H1 (cell line): ENCODE results near the gene UNC5B. TPM values are rescaled to one million over a fixed set of nuclear protein-coding genes. Genes with fewer than 3 reads are reported as not detected.

ENCODE experiments used
- CTCF ChIA-PET: fragments of 300-600 bp; sonication (Branson Sonifier 250); formaldehyde crosslinking; loops from one replicate; lab custom pipeline; 2021; ENCODE audit not compliant: partially characterized antibody; lab: Charles Lee
- POLR2A ChIA-PET: fragments of 300-600 bp; sonication (Branson Sonifier 250); formaldehyde crosslinking; loops from one replicate; lab custom pipeline; 2021; ENCODE audit warnings: inconsistent platforms; ENCODE audit not compliant: partially characterized antibody; lab: Charles Lee
- DNase-seq, 2 experiments: peaks; one replicate each; pipeline versions ENCODE4 v3.0.0 to v3.0.0-alpha.2; 2010 to 2022; ENCODE audit warnings: low spot score in 2 of 2, low read depth in 1 of 2, mixed read lengths in 1 of 2
- FAIRE-seq: peaks from 2 replicates; lab custom pipeline; 2011; peaks lifted over from hg19 to GRCh38; lab: Jason Lieb, UNC
- H2AFZ ChIP-seq: 2 replicates; pipeline ENCODE4 v1.8.1; 2012; ENCODE audit warnings: low read length, inconsistent platforms
- H2AK5ac ChIP-seq: 2 replicates; pipeline ENCODE4 v1.6.1; 2013; ENCODE audit warnings: low read depth, low read length
- H2BK120ac ChIP-seq: replicated peaks from 2 replicates; pipeline ENCODE3; 2013; ENCODE audit warnings: low read depth, low read length, inconsistent platforms
- H2BK12ac ChIP-seq: 2 replicates; pipeline ENCODE4 v1.6.1; 2013; ENCODE audit warnings: low read depth, low read length
- H2BK15ac ChIP-seq: 2 replicates; pipeline ENCODE4 v1.6.1; 2013; ENCODE audit warnings: low read length
- H2BK20ac ChIP-seq: 2 replicates; pipeline ENCODE4 v1.6.1; 2013; ENCODE audit warnings: low read length
- H2BK5ac ChIP-seq: 2 replicates; pipeline ENCODE4 v1.6.1; 2013; ENCODE audit warnings: low read depth, low read length
- H3K14ac ChIP-seq: 2 replicates; pipeline ENCODE4 v1.6.1; 2013; ENCODE audit warnings: inconsistent platforms; ENCODE audit not compliant: insufficient read length
- H3K18ac ChIP-seq: 2 replicates; pipeline ENCODE4 v1.6.1; 2013; ENCODE audit warnings: low read length; ENCODE audit errors: extremely low read depth
- H3K23ac ChIP-seq: 2 replicates; pipeline ENCODE4 v1.6.1; 2013; ENCODE audit warnings: inconsistent platforms; ENCODE audit not compliant: insufficient read length
- H3K23me2 ChIP-seq: 2 replicates; pipeline ENCODE4 v1.6.1; 2013; ENCODE audit warnings: low read depth, low read length
- H3K27ac ChIP-seq: 2 replicates; pipeline ENCODE4 v1.6.1; 2011; ENCODE audit warnings: low read depth, low read length, inconsistent platforms
- H3K27me3 ChIP-seq, 4 experiments: replicated peaks in 1 of 4; 1 replicate in 1 of 4; 2 replicates in 3 of 4; pipeline versions ENCODE4 v1.6.1 to v1.8.1; 2011 to 2013; ENCODE audit warnings: low read length in 3 of 4, mild to moderate bottlenecking in 3 of 4, inconsistent platforms in 2 of 4, mixed read lengths in 2 of 4, moderate library complexity in 1 of 4; ENCODE audit not compliant: control insufficient read depth in 3 of 4, insufficient read depth in 3 of 4; ENCODE audit errors: extremely low read depth in 1 of 4
- H3K36me3 ChIP-seq, 4 experiments: 2 replicates each; pipeline versions ENCODE4 v1.6.1 to v1.8.1; 2011 to 2013; ENCODE audit warnings: mild to moderate bottlenecking in 4 of 4, low read length in 3 of 4, moderate library complexity in 2 of 4, control low read depth in 1 of 4, inconsistent platforms in 1 of 4; ENCODE audit not compliant: insufficient read depth in 4 of 4, control insufficient read depth in 2 of 4
- H3K4ac ChIP-seq: replicated peaks from 2 replicates; pipeline ENCODE3; 2013; ENCODE audit warnings: low read length, low read depth, mixed read lengths, inconsistent platforms; ENCODE audit not compliant: insufficient read length
- H3K4me1 ChIP-seq, 4 experiments: replicated peaks in 1 of 4; 1 replicate in 1 of 4; 2 replicates in 3 of 4; pipeline versions ENCODE4 v1.6.1 to v1.8.1; 2011 to 2013; ENCODE audit warnings: low read length in 3 of 4, inconsistent platforms in 2 of 4, mixed read lengths in 1 of 4; ENCODE audit not compliant: insufficient read depth in 4 of 4, control insufficient read depth in 3 of 4
- H3K4me2 ChIP-seq, 2 experiments: 2 replicates each; pipeline versions ENCODE4 v1.6.1 to v1.8.1; 2011 to 2013; ENCODE audit warnings: low read depth in 2 of 2, low read length in 2 of 2, control low read depth in 1 of 2, inconsistent platforms in 1 of 2, mild to moderate bottlenecking in 1 of 2; ENCODE audit not compliant: insufficient read depth in 1 of 2
- H3K4me3 ChIP-seq, 4 experiments: fragments of 200-600, 300-600 bp in 1 of 4; sonication (generic), shearing (Covaris generic), sonication (Bioruptor Twin) in 1 of 4; 2 replicates each; pipeline versions ENCODE4 v1.5.1 to v1.8.1; 2011 to 2016; ENCODE audit warnings: low read length in 4 of 4, low read depth in 3 of 4, control low read depth in 2 of 4, inconsistent platforms in 2 of 4, mild to moderate bottlenecking in 2 of 4, mixed read lengths in 1 of 4, moderate library complexity in 1 of 4; ENCODE audit not compliant: insufficient read depth in 2 of 4; ENCODE audit errors: extremely low read depth in 1 of 4
- H3K56ac ChIP-seq: replicated peaks from 2 replicates; pipeline ENCODE3; 2013; ENCODE audit warnings: low read depth, mild to moderate bottlenecking, mixed read lengths, low read length, inconsistent platforms; ENCODE audit not compliant: insufficient read length
- H3K79me1 ChIP-seq: 2 replicates; pipeline ENCODE4 v1.6.1; 2013; ENCODE audit warnings: low read depth, low read length, control low read depth
- H3K79me2 ChIP-seq, 2 experiments: 2 replicates each; pipeline versions ENCODE4 v1.6.1 to v1.8.1; 2012 to 2013; ENCODE audit warnings: low read length in 2 of 2, mild to moderate bottlenecking in 2 of 2, inconsistent platforms in 1 of 2; ENCODE audit not compliant: insufficient read depth in 2 of 2, control insufficient read depth in 1 of 2
- H3K9ac ChIP-seq, 4 experiments: replicated peaks in 1 of 4; 1 replicate in 1 of 4; 2 replicates in 3 of 4; pipeline versions ENCODE4 v1.6.1 to v1.8.1; 2011 to 2013; ENCODE audit warnings: low read depth in 3 of 4, low read length in 3 of 4, control low read depth in 2 of 4, mild to moderate bottlenecking in 2 of 4, moderate library complexity in 2 of 4, inconsistent platforms in 1 of 4; ENCODE audit errors: extremely low read depth in 1 of 4
- H3K9me3 ChIP-seq, 2 experiments: 2 replicates each; pipeline versions ENCODE4 v1.6.1 to v1.8.1; 2012 to 2013; ENCODE audit warnings: mild to moderate bottlenecking in 2 of 2, moderate library complexity in 2 of 2, control low read depth in 1 of 2, inconsistent platforms in 1 of 2, low read depth in 1 of 2, low read length in 1 of 2, mixed read lengths in 1 of 2; ENCODE audit not compliant: insufficient read depth in 2 of 2
- H4K20me1 ChIP-seq, 2 experiments: replicated peaks in 1 of 2; 2 replicates each; pipeline versions ENCODE3 to v1.8.1; 2011 to 2013; ENCODE audit warnings: inconsistent platforms in 2 of 2, low read length in 2 of 2, mild to moderate bottlenecking in 1 of 2; ENCODE audit not compliant: insufficient read depth in 2 of 2, control insufficient read depth in 1 of 2
- H4K5ac ChIP-seq: 2 replicates; pipeline ENCODE4 v1.6.1; 2013; ENCODE audit warnings: low read length, low read depth, mixed read lengths, inconsistent platforms; ENCODE audit not compliant: insufficient read length
- H4K8ac ChIP-seq: 2 replicates; pipeline ENCODE4 v1.8.0; 2013; ENCODE audit warnings: mild to moderate bottlenecking, moderate library complexity, low read length, inconsistent platforms; ENCODE audit not compliant: insufficient read depth; ENCODE audit errors: extremely low read depth
- H4K91ac ChIP-seq: replicated peaks from 2 replicates; pipeline ENCODE3; 2013; ENCODE audit warnings: low read length, mixed read lengths, inconsistent platforms; ENCODE audit not compliant: insufficient read length
- RXRA ChIP-seq: IDR thresholded peaks from 2 replicates; pipeline ENCODE4 v1.6.1; 2011; ENCODE audit warnings: low read depth, mild to moderate bottlenecking, low read length, moderate library complexity; ENCODE audit not compliant: insufficient read depth
- SRF ChIP-seq: IDR thresholded peaks from 2 replicates; pipeline ENCODE4 v1.6.1; 2011; ENCODE audit warnings: mild to moderate bottlenecking, low read depth, low read length, moderate library complexity
- WGBS, 2 experiments: shearing (Covaris generic) in 1 of 2; methylation state at CpG; one replicate each; pipeline versions ENCODE4 v1.1.6 to v1.1.7; 2013 to 2015; ENCODE audit warnings: low lambda C conversion rate in 2 of 2, mixed read lengths in 2 of 2, inconsistent platforms in 1 of 2, low coverage in 1 of 2, missing lambda C conversion rate in 1 of 2; ENCODE audit not compliant: insufficient replicate concordance in 2 of 2, insufficient coverage in 1 of 2, insufficient read length in 1 of 2; ENCODE audit errors: extremely low coverage in 1 of 2, missing lambda C conversion rate in 1 of 2; 5-methylcytosine and 5-hydroxymethylcytosine counted together
- polyA plus RNA-seq, 7 experiments: library from polyadenylated mRNA; depleted of rRNA in 3 of 7; stranded (reverse) in 5 of 7; unstranded in 2 of 7; fragments of >200 nt in 5 of 7; fragments of 200-250 nt in 2 of 7; gene quantifications; 1 replicate in 5 of 7; 2 replicates in 1 of 7; 4 replicates in 1 of 7; pipeline versions ENCODE4 v1.2.1 to v1.2.3, GENCODE V29; 2011 to 2013; ENCODE audit warnings: missing spikeins in 2 of 7, mixed read lengths in 2 of 7
- total RNA-seq: library from RNA; stranded (reverse); fragmentation: NEBNext Ultra II Directional; extraction: Animal tissue kit (Norgen Biotek cat#: 25700); gene quantifications from 2 replicates; pipeline ENCODE4 v1.2.1, GENCODE V29; 2021

UNC5B gene
- total and polyA plus RNA-seq, 2 of the 8 experiments (the other 6 are each of a cell fraction or from before 2014, with no cell fraction given) = 27.9 to 31.8 TPM

DNA sequence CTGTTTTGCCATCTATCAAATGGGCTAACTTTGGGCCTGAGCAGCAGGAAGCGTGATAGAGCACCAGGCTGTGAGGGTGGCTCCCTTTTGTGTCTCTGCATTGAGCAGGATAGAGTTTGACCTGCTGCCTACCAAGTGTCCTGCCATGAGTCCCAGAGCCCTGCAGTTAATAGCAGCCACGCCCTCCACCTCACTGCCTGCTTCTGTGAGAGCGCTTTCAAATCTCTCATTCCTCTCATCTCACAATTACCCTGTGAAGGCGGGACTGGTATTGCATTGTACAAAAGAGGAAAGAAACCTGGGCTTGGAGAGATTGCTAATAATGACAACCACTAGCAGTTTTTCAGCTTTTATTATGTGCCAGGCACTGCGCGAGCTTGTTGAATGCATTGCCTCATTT, 39.9 kb downstream of the UNC5B start:
- Histone ChIP-seq H4K20me1 (peaks cover 2 to 5% of the 10 kb centered on the region in 2 experiments), H2BK15ac (no peak overlapping the region; the same call in 1 of the 2 replicates), H3K79me1 (peaks cover 6% of the 10 kb centered on the region), H3K23me2 (no peaks in the 10 kb centered on the region), H3K4me1 (peaks cover 13 to 25% (median 19%) of the 10 kb centered on the region in 4 experiments), H2BK20ac (no peak overlapping the region), H2BK5ac (no peak overlapping the region), H3K27me3 (no peaks in the 10 kb centered on the region), H3K14ac (no peak overlapping the region), H3K23ac (no peak overlapping the region), H3K9ac (no peak overlapping the region), H3K36me3 (no peaks in the 10 kb centered on the region), H4K91ac (no peak overlapping the region), H3K27ac (no peak overlapping the region), H3K4ac (no peak overlapping the region), H4K5ac (no peak overlapping the region), H3K4me3 (no peak overlapping the region), H2AK5ac (no peak overlapping the region), H2BK12ac (no peak overlapping the region), H2AFZ (no peak overlapping the region), H3K4me2 (no peak overlapping the region), H3K18ac (no peak overlapping the region), H3K79me2 (peaks cover 0 to 3% of the 10 kb centered on the region in 2 experiments; a peak in 1 of 4 replicates), H4K8ac (no peak overlapping the region), H2BK120ac (no peak overlapping the region), H3K56ac (no peak overlapping the region), H3K9me3 (no peaks in the 10 kb centered on the region)
- WGBS, 2 experiments = 80% methylated on average over 6 of the region's 6 CpGs; no CpG with 5 or more reads in 1 of the 2 experiments
- TF ChIP-seq RXRA = no peak
- TF ChIP-seq SRF = no peak
- FAIRE-seq = no peak
- ChIA-PET CTCF (interaction anchor here (0.7 to 5.8 kb wide), 7 partner anchors 10 to 357 kb away, joined by 3 to 37 read pairs (median 9); no protein-coding TSS in a partner anchor), POLR2A (interaction anchor here (0.9 to 2.0 kb wide), 3 partner anchors 11 to 38 kb away, joined by 3 to 7 read pairs (median 4); no protein-coding TSS in a partner anchor)
- DNase-seq = no peak
